ENCODE results near the gene SLIT3. TPM values are rescaled to one million over a fixed set of nuclear protein-coding genes. Genes with fewer than 3 reads are reported as not detected.

Gene SLIT3
- total RNA-seq, 1 donor from 2014 or later: 3.1 TPM

DNA sequence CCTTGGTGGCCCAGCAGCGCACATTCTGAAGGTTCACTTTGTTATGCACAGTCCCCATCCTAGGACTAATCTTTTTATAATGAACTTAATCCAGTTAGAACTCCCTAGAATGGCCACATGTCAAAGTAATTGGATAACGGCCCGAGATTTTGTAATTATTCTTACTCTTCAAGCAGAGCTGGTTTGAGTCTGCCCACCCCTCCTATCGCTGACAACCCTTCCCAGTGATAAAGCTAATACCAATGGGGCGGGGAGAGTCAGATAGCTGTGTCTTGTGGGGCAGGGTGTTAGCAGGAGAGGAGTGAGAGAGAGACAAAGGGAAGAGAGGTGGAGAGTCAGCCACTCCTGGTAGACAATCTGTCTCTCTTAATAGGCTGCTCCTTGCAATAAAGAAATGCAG lies 356.9 kb downstream of the SLIT3 start:
- DNase-seq (ENCODE audit: low read depth): no peak
- H3K4me3 ChIP-seq (ENCODE audit: low read depth, low read length): no peak overlapping the region
- TF ChIP-seq, protein P1, sequence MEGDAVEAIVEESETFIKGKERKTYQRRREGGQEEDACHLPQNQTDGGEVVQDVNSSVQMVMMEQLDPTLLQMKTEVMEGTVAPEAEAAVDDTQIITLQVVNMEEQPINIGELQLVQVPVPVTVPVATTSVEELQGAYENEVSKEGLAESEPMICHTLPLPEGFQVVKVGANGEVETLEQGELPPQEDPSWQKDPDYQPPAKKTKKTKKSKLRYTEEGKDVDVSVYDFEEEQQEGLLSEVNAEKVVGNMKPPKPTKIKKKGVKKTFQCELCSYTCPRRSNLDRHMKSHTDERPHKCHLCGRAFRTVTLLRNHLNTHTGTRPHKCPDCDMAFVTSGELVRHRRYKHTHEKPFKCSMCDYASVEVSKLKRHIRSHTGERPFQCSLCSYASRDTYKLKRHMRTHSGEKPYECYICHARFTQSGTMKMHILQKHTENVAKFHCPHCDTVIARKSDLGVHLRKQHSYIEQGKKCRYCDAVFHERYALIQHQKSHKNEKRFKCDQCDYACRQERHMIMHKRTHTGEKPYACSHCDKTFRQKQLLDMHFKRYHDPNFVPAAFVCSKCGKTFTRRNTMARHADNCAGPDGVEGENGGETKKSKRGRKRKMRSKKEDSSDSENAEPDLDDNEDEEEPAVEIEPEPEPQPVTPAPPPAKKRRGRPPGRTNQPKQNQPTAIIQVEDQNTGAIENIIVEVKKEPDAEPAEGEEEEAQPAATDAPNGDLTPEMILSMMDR (conservative IDR thresholded peaks at IDR 0.05; ENCODE audit: low read depth, low read length): no peak

DNA sequence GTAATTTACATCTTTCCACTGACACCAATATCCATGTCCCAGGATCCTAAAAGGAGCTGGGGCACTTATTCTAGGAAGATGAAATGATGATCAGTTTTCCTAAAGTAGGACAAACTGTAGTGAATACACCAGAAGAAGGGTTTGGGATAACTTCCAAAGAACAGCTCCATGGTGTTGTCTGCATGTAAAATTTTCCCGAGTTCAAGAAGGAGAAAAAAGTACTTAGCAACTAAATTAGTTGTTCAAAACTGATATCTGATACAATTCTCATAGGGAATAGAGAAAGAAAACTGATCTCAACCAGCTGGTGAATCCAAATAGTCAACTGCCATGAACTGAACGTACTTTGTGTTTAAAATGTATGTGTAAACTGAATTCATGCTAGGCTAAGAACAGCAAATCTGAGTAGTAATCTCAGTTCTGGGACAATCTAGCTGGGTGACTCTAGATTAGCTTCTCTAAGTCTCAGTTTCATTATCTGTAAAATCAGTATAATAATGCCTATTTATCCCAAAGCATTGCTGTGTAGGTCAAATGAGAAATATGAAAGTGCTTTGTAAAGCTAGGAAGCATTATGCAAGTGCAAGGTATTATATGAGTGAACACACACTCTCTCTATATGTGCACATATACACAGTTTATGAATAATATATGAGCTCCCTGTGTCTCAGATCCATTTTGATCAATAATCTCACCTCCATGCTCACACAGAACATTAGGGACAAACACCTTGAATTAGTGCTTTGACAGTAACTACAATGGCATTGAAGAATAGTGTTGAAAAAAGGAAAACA lies 357.7 kb downstream of the SLIT3 start:
- DNase-seq (ENCODE audit: low read depth): no peak
- no peak overlapping the region for H3K4me3 ChIP-seq (ENCODE audit: low read depth, low read length)
- TF ChIP-seq, protein P1 (conservative IDR thresholded peaks at IDR 0.05; ENCODE audit: low read depth, low read length): no peak

DNA sequence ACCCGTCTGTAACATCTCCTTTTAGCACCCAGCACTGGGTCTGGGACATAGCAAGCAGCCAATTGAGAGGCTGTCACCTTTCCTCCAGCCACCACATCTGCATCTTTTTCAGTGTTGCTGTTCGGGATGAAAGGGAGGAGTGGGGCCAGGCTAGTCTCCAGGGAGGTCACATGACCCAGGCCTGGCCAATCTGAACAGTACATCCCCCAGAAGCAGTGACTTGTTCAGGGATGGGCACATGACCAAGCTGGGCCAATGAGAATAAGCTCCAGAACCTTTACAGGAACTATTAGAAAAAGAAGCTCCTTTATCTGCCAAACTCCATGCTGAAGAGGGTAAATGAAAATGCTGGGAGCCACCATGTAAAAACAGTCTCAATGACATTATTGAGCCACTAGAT lies 359.0 kb downstream of the SLIT3 start:
- TF ChIP-seq, protein P1 (conservative IDR thresholded peaks at IDR 0.05; ENCODE audit: low read depth, low read length): no peak
- DNase-seq (ENCODE audit: low read depth): no peak
- no peak overlapping the region for H3K4me3 ChIP-seq (ENCODE audit: low read depth, low read length)

DNA sequence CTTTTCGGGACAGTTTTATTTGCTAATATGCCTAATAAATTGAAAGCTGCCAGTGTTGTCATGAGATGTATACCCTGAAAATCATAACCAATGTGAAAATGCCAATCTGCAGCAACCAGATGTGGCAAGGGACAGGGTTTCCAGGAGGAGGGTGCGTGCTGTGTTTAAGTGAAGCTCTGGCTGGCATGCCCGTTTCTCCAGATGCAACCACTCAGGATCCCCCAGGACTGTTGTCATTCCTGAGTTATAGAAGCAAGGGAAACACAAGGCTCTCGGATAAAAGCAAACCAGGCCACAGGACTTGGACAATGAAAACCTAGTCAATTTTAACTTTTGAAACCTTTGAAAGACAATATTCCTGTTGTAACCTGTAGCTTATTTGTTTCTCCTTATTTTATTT lies 360.2 kb downstream of the SLIT3 start:
- no peak overlapping the region for H3K4me3 ChIP-seq (ENCODE audit: low read depth, low read length)
- TF ChIP-seq, protein P1 (conservative IDR thresholded peaks at IDR 0.05; ENCODE audit: low read depth, low read length): no peak
- no peak for DNase-seq (ENCODE audit: low read depth)

DNA sequence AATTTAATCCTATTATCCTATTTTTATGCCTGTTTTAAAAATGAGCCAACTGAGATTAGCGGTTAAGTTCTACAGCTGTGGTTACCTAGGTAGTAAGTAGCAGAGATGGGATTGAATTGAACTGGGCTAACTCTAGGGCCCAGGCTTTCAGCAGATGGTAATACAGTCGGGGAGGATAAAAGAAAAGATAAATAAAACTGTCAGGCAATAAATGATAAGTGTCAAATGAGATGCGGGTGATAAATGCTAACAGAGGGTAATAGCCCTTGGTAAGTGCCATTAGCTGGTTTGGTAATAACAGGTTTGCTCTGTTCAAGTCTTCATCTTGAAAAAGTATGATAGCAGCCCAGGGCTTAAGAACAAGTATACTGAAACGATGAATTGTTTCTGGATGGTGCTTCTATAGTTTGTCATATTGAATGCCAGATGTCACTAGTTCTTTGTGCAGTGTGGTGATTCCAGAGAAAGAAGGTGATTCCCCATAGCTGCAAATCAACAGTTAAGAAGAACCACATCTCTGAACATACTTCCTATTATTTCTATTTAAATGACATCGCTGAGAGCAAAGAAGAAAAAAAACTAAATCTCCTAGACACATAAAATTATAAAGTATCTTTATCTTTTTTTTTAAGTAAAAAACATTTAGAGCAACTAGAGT lies 360.9 kb downstream of the SLIT3 start:
- DNase-seq (ENCODE audit: low read depth): no peak
- TF ChIP-seq, protein P1 (conservative IDR thresholded peaks at IDR 0.05; ENCODE audit: low read depth, low read length): no peak

DNA sequence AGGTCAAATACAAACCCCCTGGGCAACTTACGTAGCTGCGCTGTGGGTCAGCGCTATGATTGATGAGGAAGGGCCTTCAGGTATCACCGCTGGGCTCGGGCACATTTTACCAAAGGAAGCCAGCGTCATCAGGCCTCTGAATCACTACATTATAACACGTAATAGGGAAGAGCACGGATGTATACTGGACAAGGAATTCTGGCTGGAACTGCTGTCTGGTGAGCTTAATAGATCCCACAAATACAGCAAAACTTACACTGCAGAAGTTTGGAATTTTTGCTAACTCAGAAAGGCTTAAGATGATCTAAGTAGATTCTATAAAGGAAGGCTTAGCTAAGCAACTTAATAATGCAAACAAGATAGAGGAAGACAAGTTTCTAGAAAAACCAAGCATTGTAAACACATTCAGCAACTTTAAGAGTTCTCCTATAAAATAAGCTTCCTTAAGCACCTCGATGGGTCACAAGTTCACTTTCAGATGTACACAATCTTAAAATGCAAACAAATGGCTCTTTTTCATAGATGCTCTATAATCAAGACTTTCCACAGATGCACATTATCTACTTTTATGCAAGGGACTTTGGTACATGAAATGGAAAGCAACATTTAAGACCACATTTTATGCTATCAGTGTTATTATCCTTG lies 361.7 kb downstream of the SLIT3 start:
- DNase-seq (ENCODE audit: low read depth): no peak
- TF ChIP-seq, protein P1 (conservative IDR thresholded peaks at IDR 0.05; ENCODE audit: low read depth, low read length): no peak
- no peak overlapping the region for H3K4me3 ChIP-seq (ENCODE audit: low read depth, low read length)

More for the DNA sequence above, 360.9 kb downstream of the SLIT3 start:
- H3K4me3 ChIP-seq (ENCODE audit: low read depth, low read length): no peak overlapping the region
